ENCODE data around the gene TRAPPC2L. TPM values are rescaled to one million over a fixed set of nuclear protein-coding genes. Genes with fewer than 3 reads are reported as not detected.

TRAPPC2L gene
- total and polyA plus RNA-seq, 2 experiments from 2014 or later = 59.3 to 167 TPM

DNA sequence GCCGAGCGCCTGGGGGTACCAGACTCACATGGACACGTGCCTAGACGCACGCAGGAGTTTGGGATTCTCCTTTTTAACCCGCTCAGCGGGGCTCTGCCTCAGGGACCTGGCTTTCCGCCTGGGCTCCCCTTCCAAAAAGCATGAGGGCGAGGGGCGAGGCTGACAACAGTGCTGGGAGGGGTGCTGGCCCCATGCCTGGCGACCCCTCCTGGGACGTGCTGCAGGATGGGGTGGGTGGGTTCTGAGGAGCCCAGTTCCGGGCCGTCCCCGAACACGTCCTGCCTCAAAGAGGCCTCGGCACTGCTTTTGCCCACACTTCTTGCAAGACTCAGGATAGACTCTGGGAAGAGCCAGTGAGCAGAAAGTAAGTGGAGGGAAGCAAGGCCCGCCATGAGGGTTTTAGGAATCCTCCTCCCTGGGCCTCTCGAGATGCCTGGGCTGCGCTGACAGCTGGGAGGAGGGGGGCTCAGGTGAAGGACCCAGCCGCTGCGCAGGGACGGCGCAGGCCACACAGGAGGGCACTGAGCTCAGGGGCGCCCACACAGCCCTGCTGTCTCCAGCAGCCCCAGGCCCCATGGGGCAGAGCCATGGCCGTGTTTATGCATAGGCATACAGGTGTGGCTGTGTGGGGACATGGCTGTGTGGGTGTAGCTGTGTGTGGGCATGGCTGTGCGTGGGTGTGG, 24.9 kb downstream of the TRAPPC2L start:
- H2AFZ ChIP-seq = peak overlapping the region; percentile 66; the same call in 1 of the 2 replicates
- TF ChIP-seq NANOG (IDR thresholded peaks at IDR 0.05; ENCODE audit: borderline replicate concordance) = no peak
- no peak for TF ChIP-seq ZNF331 (CRISPR knock-in tag; IDR thresholded peaks at IDR 0.05; ENCODE audit: low read depth)
- no peak for TF ChIP-seq STAT1 (IDR thresholded peaks at IDR 0.05; ENCODE audit: unreplicated experiment)
- TF ChIP-seq, protein P1, sequence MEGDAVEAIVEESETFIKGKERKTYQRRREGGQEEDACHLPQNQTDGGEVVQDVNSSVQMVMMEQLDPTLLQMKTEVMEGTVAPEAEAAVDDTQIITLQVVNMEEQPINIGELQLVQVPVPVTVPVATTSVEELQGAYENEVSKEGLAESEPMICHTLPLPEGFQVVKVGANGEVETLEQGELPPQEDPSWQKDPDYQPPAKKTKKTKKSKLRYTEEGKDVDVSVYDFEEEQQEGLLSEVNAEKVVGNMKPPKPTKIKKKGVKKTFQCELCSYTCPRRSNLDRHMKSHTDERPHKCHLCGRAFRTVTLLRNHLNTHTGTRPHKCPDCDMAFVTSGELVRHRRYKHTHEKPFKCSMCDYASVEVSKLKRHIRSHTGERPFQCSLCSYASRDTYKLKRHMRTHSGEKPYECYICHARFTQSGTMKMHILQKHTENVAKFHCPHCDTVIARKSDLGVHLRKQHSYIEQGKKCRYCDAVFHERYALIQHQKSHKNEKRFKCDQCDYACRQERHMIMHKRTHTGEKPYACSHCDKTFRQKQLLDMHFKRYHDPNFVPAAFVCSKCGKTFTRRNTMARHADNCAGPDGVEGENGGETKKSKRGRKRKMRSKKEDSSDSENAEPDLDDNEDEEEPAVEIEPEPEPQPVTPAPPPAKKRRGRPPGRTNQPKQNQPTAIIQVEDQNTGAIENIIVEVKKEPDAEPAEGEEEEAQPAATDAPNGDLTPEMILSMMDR (conservative IDR thresholded peaks at IDR 0.05; ENCODE audit: low read depth in 2 of 2) = no peak
- TF ChIP-seq EZH2phosphoT487 (IDR thresholded peaks at IDR 0.05; ENCODE audit: unreplicated experiment) = no peak
- TF ChIP-seq, protein P2, sequence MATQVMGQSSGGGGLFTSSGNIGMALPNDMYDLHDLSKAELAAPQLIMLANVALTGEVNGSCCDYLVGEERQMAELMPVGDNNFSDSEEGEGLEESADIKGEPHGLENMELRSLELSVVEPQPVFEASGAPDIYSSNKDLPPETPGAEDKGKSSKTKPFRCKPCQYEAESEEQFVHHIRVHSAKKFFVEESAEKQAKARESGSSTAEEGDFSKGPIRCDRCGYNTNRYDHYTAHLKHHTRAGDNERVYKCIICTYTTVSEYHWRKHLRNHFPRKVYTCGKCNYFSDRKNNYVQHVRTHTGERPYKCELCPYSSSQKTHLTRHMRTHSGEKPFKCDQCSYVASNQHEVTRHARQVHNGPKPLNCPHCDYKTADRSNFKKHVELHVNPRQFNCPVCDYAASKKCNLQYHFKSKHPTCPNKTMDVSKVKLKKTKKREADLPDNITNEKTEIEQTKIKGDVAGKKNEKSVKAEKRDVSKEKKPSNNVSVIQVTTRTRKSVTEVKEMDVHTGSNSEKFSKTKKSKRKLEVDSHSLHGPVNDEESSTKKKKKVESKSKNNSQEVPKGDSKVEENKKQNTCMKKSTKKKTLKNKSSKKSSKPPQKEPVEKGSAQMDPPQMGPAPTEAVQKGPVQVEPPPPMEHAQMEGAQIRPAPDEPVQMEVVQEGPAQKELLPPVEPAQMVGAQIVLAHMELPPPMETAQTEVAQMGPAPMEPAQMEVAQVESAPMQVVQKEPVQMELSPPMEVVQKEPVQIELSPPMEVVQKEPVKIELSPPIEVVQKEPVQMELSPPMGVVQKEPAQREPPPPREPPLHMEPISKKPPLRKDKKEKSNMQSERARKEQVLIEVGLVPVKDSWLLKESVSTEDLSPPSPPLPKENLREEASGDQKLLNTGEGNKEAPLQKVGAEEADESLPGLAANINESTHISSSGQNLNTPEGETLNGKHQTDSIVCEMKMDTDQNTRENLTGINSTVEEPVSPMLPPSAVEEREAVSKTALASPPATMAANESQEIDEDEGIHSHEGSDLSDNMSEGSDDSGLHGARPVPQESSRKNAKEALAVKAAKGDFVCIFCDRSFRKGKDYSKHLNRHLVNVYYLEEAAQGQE (IDR thresholded peaks at IDR 0.05; ENCODE audit: unreplicated experiment) = no peak
- no peak for TF ChIP-seq POLR2AphosphoS5 (IDR thresholded peaks at IDR 0.05; ENCODE audit: low read depth)
- TF ChIP-seq ZNF114 (CRISPR knock-in tag; IDR thresholded peaks at IDR 0.05) = no peak
- TF ChIP-seq, protein P3, sequence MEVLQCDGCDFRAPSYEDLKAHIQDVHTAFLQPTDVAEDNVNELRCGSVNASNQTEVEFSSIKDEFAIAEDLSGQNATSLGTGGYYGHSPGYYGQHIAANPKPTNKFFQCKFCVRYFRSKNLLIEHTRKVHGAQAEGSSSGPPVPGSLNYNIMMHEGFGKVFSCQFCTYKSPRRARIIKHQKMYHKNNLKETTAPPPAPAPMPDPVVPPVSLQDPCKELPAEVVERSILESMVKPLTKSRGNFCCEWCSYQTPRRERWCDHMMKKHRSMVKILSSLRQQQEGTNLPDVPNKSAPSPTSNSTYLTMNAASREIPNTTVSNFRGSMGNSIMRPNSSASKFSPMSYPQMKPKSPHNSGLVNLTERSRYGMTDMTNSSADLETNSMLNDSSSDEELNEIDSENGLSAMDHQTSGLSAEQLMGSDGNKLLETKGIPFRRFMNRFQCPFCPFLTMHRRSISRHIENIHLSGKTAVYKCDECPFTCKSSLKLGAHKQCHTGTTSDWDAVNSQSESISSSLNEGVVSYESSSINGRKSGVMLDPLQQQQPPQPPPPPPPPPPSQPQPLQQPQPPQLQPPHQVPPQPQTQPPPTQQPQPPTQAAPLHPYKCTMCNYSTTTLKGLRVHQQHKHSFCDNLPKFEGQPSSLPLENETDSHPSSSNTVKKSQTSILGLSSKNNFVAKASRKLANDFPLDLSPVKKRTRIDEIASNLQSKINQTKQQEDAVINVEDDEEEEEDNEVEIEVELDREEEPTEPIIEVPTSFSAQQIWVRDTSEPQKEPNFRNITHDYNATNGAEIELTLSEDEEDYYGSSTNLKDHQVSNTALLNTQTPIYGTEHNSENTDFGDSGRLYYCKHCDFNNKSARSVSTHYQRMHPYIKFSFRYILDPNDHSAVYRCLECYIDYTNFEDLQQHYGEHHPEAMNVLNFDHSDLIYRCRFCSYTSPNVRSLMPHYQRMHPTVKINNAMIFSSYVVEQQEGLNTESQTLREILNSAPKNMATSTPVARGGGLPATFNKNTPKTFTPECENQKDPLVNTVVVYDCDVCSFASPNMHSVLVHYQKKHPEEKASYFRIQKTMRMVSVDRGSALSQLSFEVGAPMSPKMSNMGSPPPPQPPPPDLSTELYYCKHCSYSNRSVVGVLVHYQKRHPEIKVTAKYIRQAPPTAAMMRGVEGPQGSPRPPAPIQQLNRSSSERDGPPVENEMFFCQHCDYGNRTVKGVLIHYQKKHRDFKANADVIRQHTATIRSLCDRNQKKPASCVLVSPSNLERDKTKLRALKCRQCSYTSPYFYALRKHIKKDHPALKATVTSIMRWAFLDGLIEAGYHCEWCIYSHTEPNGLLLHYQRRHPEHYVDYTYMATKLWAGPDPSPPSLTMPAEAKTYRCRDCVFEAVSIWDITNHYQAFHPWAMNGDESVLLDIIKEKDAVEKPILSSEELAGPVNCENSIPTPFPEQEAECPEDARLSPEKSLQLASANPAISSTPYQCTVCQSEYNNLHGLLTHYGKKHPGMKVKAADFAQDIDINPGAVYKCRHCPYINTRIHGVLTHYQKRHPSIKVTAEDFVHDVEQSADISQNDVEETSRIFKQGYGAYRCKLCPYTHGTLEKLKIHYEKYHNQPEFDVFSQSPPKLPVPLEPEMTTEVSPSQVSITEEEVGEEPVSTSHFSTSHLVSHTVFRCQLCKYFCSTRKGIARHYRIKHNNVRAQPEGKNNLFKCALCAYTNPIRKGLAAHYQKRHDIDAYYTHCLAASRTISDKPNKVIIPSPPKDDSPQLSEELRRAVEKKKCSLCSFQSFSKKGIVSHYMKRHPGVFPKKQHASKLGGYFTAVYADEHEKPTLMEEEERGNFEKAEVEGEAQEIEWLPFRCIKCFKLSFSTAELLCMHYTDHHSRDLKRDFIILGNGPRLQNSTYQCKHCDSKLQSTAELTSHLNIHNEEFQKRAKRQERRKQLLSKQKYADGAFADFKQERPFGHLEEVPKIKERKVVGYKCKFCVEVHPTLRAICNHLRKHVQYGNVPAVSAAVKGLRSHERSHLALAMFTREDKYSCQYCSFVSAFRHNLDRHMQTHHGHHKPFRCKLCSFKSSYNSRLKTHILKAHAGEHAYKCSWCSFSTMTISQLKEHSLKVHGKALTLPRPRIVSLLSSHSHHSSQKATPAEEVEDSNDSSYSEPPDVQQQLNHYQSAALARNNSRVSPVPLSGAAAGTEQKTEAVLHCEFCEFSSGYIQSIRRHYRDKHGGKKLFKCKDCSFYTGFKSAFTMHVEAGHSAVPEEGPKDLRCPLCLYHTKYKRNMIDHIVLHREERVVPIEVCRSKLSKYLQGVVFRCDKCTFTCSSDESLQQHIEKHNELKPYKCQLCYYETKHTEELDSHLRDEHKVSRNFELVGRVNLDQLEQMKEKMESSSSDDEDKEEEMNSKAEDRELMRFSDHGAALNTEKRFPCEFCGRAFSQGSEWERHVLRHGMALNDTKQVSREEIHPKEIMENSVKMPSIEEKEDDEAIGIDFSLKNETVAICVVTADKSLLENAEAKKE (CRISPR knock-in tag; IDR thresholded peaks at IDR 0.05) = no peak
- TF ChIP-seq EZH2 (IDR thresholded peaks at IDR 0.05; ENCODE audit: low read depth, unreplicated experiment) = no peak
- H3K4me3 Mint-ChIP-seq = no peak overlapping the region

More for the DNA sequence above, 24.9 kb downstream of the TRAPPC2L start:
- no peaks in the 10 kb centered on the region for H3K36me3 ChIP-seq (ENCODE audit: insufficient read depth)
- H3K79me2 ChIP-seq (replicated peaks; ENCODE audit: insufficient read depth) = no peaks in the 10 kb centered on the region
- Mint-ChIP-seq H3K27ac (no peak overlapping the region), H3K4me1 (no peaks in the 10 kb centered on the region), H3K36me3 (ENCODE audit: low read depth) (no peaks in the 10 kb centered on the region), H3K27me3 (ENCODE audit: insufficient read depth, low read depth, poor library complexity) (peaks cover 19% of the 10 kb centered on the region), H3K9me3 (no peaks in the 10 kb centered on the region; the same call in 1 of the 3 replicates)
- H3K27ac ChIP-seq (ENCODE audit: low read depth) = no peak overlapping the region
- H3K9me2 ChIP-seq (ENCODE audit: insufficient read depth) = no peaks in the 10 kb centered on the region
- H3K4me3 ChIP-seq = no peak overlapping the region
- H3F3A ChIP-seq (replicated peaks; ENCODE audit: low read depth) = no peaks in the 10 kb centered on the region
- H3K27me3 ChIP-seq (ENCODE audit: insufficient read depth) = no peaks in the 10 kb centered on the region
- no peak overlapping the region for H3K4me2 ChIP-seq
- ATAC-seq (peak; percentile 6; the same call in 2 of the 3 replicates), DNase-seq (ENCODE audit: low spot score) (no peak)
- no peaks in the 10 kb centered on the region for H3K4me1 ChIP-seq (ENCODE audit: insufficient read depth)
- no peaks in the 10 kb centered on the region for H4K20me1 ChIP-seq (replicated peaks; ENCODE audit: insufficient read depth)
